Ishikawa (cell line): ENCODE measurements around the gene C19orf44.

Experiments
- CEBPB ChIP-seq: IDR thresholded peaks from 2 replicates; pipeline ENCODE4 v1.6.1; 2012
- CREB1 ChIP-seq: IDR thresholded peaks from 2 replicates; pipeline ENCODE4 v1.6.1; 2012; ENCODE audit warnings: low read depth
- EGR1 ChIP-seq: IDR thresholded peaks from 2 replicates; pipeline ENCODE4 v1.6.1; 2012
- EP300 ChIP-seq: IDR thresholded peaks from 2 replicates; pipeline ENCODE4 v1.6.1; 2012; ENCODE audit warnings: borderline replicate concordance
- FOXM1 ChIP-seq: IDR thresholded peaks from 2 replicates; pipeline ENCODE4 v1.6.1; 2012; ENCODE audit warnings: low read depth, borderline replicate concordance
- MAX ChIP-seq: IDR thresholded peaks from 2 replicates; pipeline ENCODE4 v1.6.1; 2012
- NFIC ChIP-seq: IDR thresholded peaks from 2 replicates; pipeline ENCODE4 v1.6.1; 2012
- RAD21 ChIP-seq: IDR thresholded peaks from 2 replicates; pipeline ENCODE4 v1.6.1; 2012; ENCODE audit warnings: low read depth
- REST ChIP-seq: IDR thresholded peaks from 2 replicates; pipeline ENCODE4 v1.6.1; 2012; ENCODE audit warnings: low read depth, mild to moderate bottlenecking
- TAF1 ChIP-seq: IDR thresholded peaks from 2 replicates; pipeline ENCODE4 v1.6.1; 2012; ENCODE audit warnings: low read depth, mild to moderate bottlenecking
- TCF12 ChIP-seq: IDR thresholded peaks from 2 replicates; pipeline ENCODE4 v1.6.1; 2012; ENCODE audit warnings: low read depth
- TEAD4 ChIP-seq: IDR thresholded peaks from 2 replicates; pipeline ENCODE4 v1.6.1; 2012
- USF1 ChIP-seq: IDR thresholded peaks from 2 replicates; pipeline ENCODE4 v1.6.1; 2012
- YY1 ChIP-seq: IDR thresholded peaks from 2 replicates; pipeline ENCODE4 v1.6.1; 2012; ENCODE audit warnings: low read depth
- ZBTB7A ChIP-seq: IDR thresholded peaks from 2 replicates; pipeline ENCODE4 v1.6.1; 2012; ENCODE audit warnings: low read depth

C19orf44 gene

GRCh38 chr19:16514383-16515019 lies 18.3 kb downstream of the C19orf44 start:
- no peak for TF ChIP-seq NFIC
- peak; percentile 15; the same call in 1 of the 2 replicates for TF ChIP-seq RAD21

GRCh38 chr19:16516381-16516780 lies 20.2 kb downstream of the C19orf44 start:
- TF ChIP-seq FOXM1 (no peak), TEAD4 (no peak), CREB1 (no peak), EGR1 (no peak), TCF12 (no peak)

- no peak for TF ChIP-seq TEAD4
- no peak for TF ChIP-seq MAX
- no peak for TF ChIP-seq RAD21
- TF ChIP-seq NFIC, result no peak
- no peak for TF ChIP-seq CEBPB
- no peak for TF ChIP-seq CREB1
- TF ChIP-seq EP300, result no peak
Observed at GRCh38 chr19:16516923-16517610, 20.9 kb downstream of the C19orf44 start.

- TF ChIP-seq REST (no peak), EGR1 (no peak), ZBTB7A (no peak)
Observed at GRCh38 chr19:16518061-16518460, 21.9 kb downstream of the C19orf44 start.

GRCh38 chr19:16518483-16519229 lies 22.5 kb downstream of the C19orf44 start:
- TF ChIP-seq TAF1 (no peak), YY1 (no peak), FOXM1 (no peak), USF1 (no peak), TEAD4 (no peak)

GRCh38 chr19:16519230-16519687 lies 23.1 kb downstream of the C19orf44 start:
- no peak for TF ChIP-seq TAF1
- no peak for TF ChIP-seq RAD21
- no peak for TF ChIP-seq TEAD4
- no peak for TF ChIP-seq TCF12
- TF ChIP-seq NFIC, result no peak
- TF ChIP-seq REST, result no peak
- no peak for TF ChIP-seq CEBPB
- TF ChIP-seq FOXM1, result no peak
- no peak for TF ChIP-seq EGR1
- no peak for TF ChIP-seq YY1
- TF ChIP-seq EP300, result no peak
- TF ChIP-seq CREB1, result no peak
- no peak for TF ChIP-seq USF1
- no peak for TF ChIP-seq MAX
- no peak for TF ChIP-seq ZBTB7A
